Subcutaneous adipose tissue (tissue), 4 donors: ENCODE measurements around the gene TTLL10. TPM values are rescaled to one million over a fixed set of nuclear protein-coding genes. Genes with fewer than 3 reads are reported as not detected.

ENCODE experiments used
- CTCF ChIP-seq: fragments of 450-650 bp; IDR thresholded peaks from one replicate; pipeline ENCODE4 v1.5.1; 2016; ENCODE audit warnings: low read depth, mild to moderate bottlenecking, control low read depth, antibody characterized with exemption, moderate library complexity
- total RNA-seq, 4 donors: library from RNA; depleted of rRNA; stranded (reverse); fragments of >200 nt; gene quantifications; one replicate each; pipeline ENCODE4 v1.1.0, GENCODE V29; 2016

Gene TTLL10
- total RNA-seq, 4 donors from 2014 or later: 0.19 TPM; not detected in 3

- no peak for TF ChIP-seq CTCF
Observed at GRCh38 chr1:1167841-1168450, 5.7 kb upstream of the TTLL10 start.

- TF ChIP-seq CTCF: no peak
Observed at GRCh38 chr1:1168451-1169411, 4.9 kb upstream of the TTLL10 start.

- no peak for TF ChIP-seq CTCF
Observed at GRCh38 chr1:1169429-1170214, 4.1 kb upstream of the TTLL10 start.

- TF ChIP-seq CTCF: no peak
Observed at GRCh38 chr1:1170215-1171091, 3.2 kb upstream of the TTLL10 start.

GRCh38 chr1:1171161-1171545 is 2.5 kb upstream of the TTLL10 start:
- TF ChIP-seq CTCF: no peak

- TF ChIP-seq CTCF: no peak
Observed at GRCh38 chr1:1171546-1172340, 1.9 kb upstream of the TTLL10 start.
